Endothelial cell of umbilical vein (primary cell): ENCODE data around the gene ZDHHC7. TPM values are rescaled to one million over a fixed set of nuclear protein-coding genes. Genes with fewer than 3 reads are reported as not detected.

Source experiments
- BruUV-seq: library from RNA; stranded (reverse); fragments of 400-500 nt; replicated peaks from 2 replicates; lab custom pipeline; 2021; lab: Mats Ljungman, UMichigan
- CTCF ChIA-PET: fragments of 300-600, 350-600 bp; sonication (Branson Sonifier 250); formaldehyde crosslinking; loops from one replicate; lab custom pipeline; 2021; ENCODE audit warnings: antibody characterized with exemption, inconsistent platforms; lab: Charles Lee
- POLR2A ChIA-PET: fragments of 300-600, 350-600 bp; sonication (Branson Sonifier 250); formaldehyde crosslinking; loops from one replicate; lab custom pipeline; 2021; ENCODE audit warnings: antibody characterized with exemption, inconsistent platforms; lab: Charles Lee
- DNase-seq: peaks from one replicate; pipeline ENCODE4 v3.0.0-alpha.2; 2011; ENCODE audit warnings: low read depth, low spot score
- FAIRE-seq: peaks from 2 replicates; lab custom pipeline; 2011; peaks lifted over from hg19 to GRCh38; lab: Jason Lieb, UNC
- H2AFZ ChIP-seq: 2 replicates; pipeline ENCODE4 v1.6.0; 2012; ENCODE audit warnings: low read depth, low read length, control low read depth, inconsistent platforms
- H3K27ac ChIP-seq: 2 replicates; pipeline ENCODE4 v1.5.1; 2011; ENCODE audit warnings: low read depth, mild to moderate bottlenecking, control low read depth, low read length, moderate library complexity; ENCODE audit not compliant: insufficient read depth
- H3K27me3 ChIP-seq, 2 experiments: 2 replicates each; pipeline versions ENCODE4 v1.6.0 to v1.6.1; 2011; ENCODE audit warnings: low read length in 2 of 2, mixed read lengths in 1 of 2; ENCODE audit not compliant: control insufficient read depth in 2 of 2, insufficient read depth in 2 of 2
- H3K36me3 ChIP-seq, 2 experiments: 2 replicates in 1 of 2; 3 replicates in 1 of 2; pipeline ENCODE4 v1.5.1; 2011; ENCODE audit warnings: low read length in 2 of 2, mild to moderate bottlenecking in 1 of 2, moderate library complexity in 1 of 2; ENCODE audit not compliant: control insufficient read depth in 2 of 2, insufficient read depth in 2 of 2; ENCODE audit errors: extremely low read depth in 1 of 2
- H3K4me1 ChIP-seq: 3 replicates; pipeline ENCODE4 v1.5.1; 2011; ENCODE audit warnings: mild to moderate bottlenecking, low read length; ENCODE audit not compliant: control insufficient read depth, insufficient read depth; ENCODE audit errors: extremely low read depth
- H3K4me2 ChIP-seq: 2 replicates; pipeline ENCODE4 v1.6.1; 2011; ENCODE audit warnings: low read length, control low read depth, mixed read lengths; ENCODE audit not compliant: insufficient read depth
- H3K4me3 ChIP-seq, 3 experiments: fragments of 200-600 bp in 1 of 3; sonication (generic), shearing (Covaris generic) in 1 of 3; replicated peaks in 1 of 3; 2 replicates each; pipeline ENCODE4 v1.5.1; 2011 to 2016; ENCODE audit warnings: control low read depth in 3 of 3, low read length in 3 of 3, mild to moderate bottlenecking in 2 of 3, inconsistent platforms in 1 of 3, low read depth in 1 of 3, moderate library complexity in 1 of 3; ENCODE audit not compliant: insufficient read depth in 1 of 3
- H3K79me2 ChIP-seq: 2 replicates; pipeline ENCODE4 v1.6.0; 2012; ENCODE audit warnings: low read length, inconsistent platforms; ENCODE audit not compliant: control insufficient read depth, insufficient read depth
- H3K9ac ChIP-seq: replicated peaks from 2 replicates; pipeline ENCODE3; 2011; ENCODE audit warnings: low read length, control low read depth; ENCODE audit not compliant: insufficient read depth; ENCODE audit errors: extremely low read depth
- H3K9me1 ChIP-seq: replicated peaks from 3 replicates; pipeline ENCODE4 v1.6.0; 2011; ENCODE audit warnings: mild to moderate bottlenecking, low read length; ENCODE audit not compliant: control insufficient read depth, insufficient read depth; ENCODE audit errors: extremely low read depth
- H3K9me3 ChIP-seq: replicated peaks from 2 replicates; pipeline ENCODE4 v1.5.1; 2012; ENCODE audit warnings: low read length, inconsistent platforms; ENCODE audit not compliant: control insufficient read depth, insufficient read depth
- H4K20me1 ChIP-seq: replicated peaks from 2 replicates; pipeline ENCODE3; 2011; ENCODE audit warnings: mild to moderate bottlenecking, low read length; ENCODE audit not compliant: control insufficient read depth, insufficient read depth; ENCODE audit errors: extremely low read depth
- EZH2 ChIP-seq: IDR thresholded peaks from 2 replicates; pipeline ENCODE4 v1.6.1; 2012; ENCODE audit warnings: borderline replicate concordance, low read depth, mild to moderate bottlenecking, moderate library complexity, low read length, inconsistent platforms; ENCODE audit not compliant: severe bottlenecking
- FOS ChIP-seq: IDR thresholded peaks from 2 replicates; pipeline ENCODE4 v1.6.1; 2011; ENCODE audit warnings: mild to moderate bottlenecking, low read length, moderate library complexity, borderline replicate concordance; ENCODE audit not compliant: insufficient read depth
- GATA2 ChIP-seq: IDR thresholded peaks from 2 replicates; pipeline ENCODE4 v1.7.0; 2011; ENCODE audit warnings: low read depth, mild to moderate bottlenecking, moderate library complexity, mixed read lengths, low read length; ENCODE audit not compliant: insufficient read length, insufficient read depth
- JUN ChIP-seq: IDR thresholded peaks from 2 replicates; pipeline ENCODE4 v1.6.1; 2011; ENCODE audit warnings: borderline replicate concordance, low read depth; ENCODE audit not compliant: insufficient read length, insufficient read depth
- MYC ChIP-seq: IDR thresholded peaks from one replicate; pipeline ENCODE4 v1.6.1; 2011; ENCODE audit warnings: mild to moderate bottlenecking, low read depth, low read length
- POLR2A ChIP-seq: IDR thresholded peaks from 2 replicates; pipeline ENCODE4 v1.6.1; 2012; ENCODE audit warnings: low read depth, mild to moderate bottlenecking, control low read depth, low read length
- POLR2AphosphoS5 ChIP-seq: IDR thresholded peaks from 2 replicates; pipeline ENCODE4 v1.6.1; 2012; ENCODE audit warnings: low read depth, mild to moderate bottlenecking, control low read depth, low read length, moderate library complexity; ENCODE audit not compliant: insufficient read depth
- dilution Hi-C: fragments of 300-500 bp; cut with MboI; formaldehyde crosslinking; loops from one replicate; pipeline ENCODE4 v1.15.0; 2019; ENCODE audit warnings: low sequenced_read_pairs; ENCODE audit not compliant: extremely low pct_ligation_motif_present
- intact Hi-C: fragments of 100-400 bp; cut with micrococcal nuclease; formaldehyde crosslinking; loops from one replicate; pipeline ENCODE4 v1.10.0; 2022
- polyA plus RNA-seq, 4 experiments: library from polyadenylated mRNA; depleted of rRNA in 3 of 4; stranded (reverse) in 3 of 4; unstranded in 1 of 4; fragments of >200 nt; gene quantifications; 2 replicates each; pipeline versions ENCODE4 v1.2.1 to v1.2.3, GENCODE V29; 2011 to 2012; ENCODE audit warnings: missing spikeins in 1 of 4
- total RNA-seq: library from RNA; stranded (reverse); gene quantifications from 2 replicates; pipeline ENCODE4 v1.2.3, GENCODE V29; 2021
- TF ChIP-seq, protein P1 (sequence below), 2 donors: IDR thresholded peaks; 1 replicate in 1 of 2; 2 replicates in 1 of 2; pipeline ENCODE4 v1.5.1; 2011; ENCODE audit warnings: low read length in 2 of 2, mild to moderate bottlenecking in 2 of 2, moderate library complexity in 2 of 2, control low read depth in 1 of 2, inconsistent platforms in 1 of 2, low read depth in 1 of 2; ENCODE audit not compliant: insufficient read depth in 1 of 2; ENCODE audit errors: extremely low read depth in 1 of 2
- TF ChIP-seq, protein P2 (sequence below): IDR thresholded peaks from 2 replicates; pipeline ENCODE4 v1.6.1; 2011; ENCODE audit not compliant: insufficient read depth, insufficient read length

ZDHHC7 gene
- total and polyA plus RNA-seq, 2 donors (not counting 3 experiments of a cell fraction or from before 2014, with no cell fraction given) = 44.1 to 46.2 TPM

DNA sequence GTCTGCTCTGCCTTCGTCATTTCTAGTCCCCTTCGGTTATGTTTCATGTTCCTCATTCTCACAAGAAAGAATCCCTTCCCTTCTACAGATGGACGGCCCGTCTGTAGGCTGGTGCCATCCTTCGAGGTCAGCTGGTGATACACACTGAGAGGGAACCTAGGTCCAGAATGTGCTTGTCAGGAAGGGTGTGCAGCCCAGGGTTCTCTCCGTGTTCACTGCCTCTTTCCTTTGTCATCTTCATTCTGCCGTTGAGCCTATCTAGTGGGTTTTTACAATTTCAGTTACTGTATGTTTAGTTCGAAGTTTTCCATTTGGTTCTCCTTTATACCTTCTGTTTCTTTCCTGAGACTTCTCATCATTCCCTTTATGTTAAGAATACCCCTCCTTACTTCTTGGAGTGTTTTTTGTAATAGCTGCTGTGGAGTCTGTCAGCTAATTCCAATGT lies 35.2 kb upstream of the ZDHHC7 start:
- CTCF ChIA-PET = interaction anchor here (0.7 to 2.6 kb wide), 5 partner anchors 9 to 75 kb away, joined by 3 to 15 read pairs (median 4); no protein-coding TSS in a partner anchor
- H3K9me1 ChIP-seq = no peaks in the 10 kb centered on the region
- no TSS peak for BruUV-seq

More for the DNA sequence above, 35.2 kb upstream of the ZDHHC7 start:
- FAIRE-seq = no peak
- H2AFZ ChIP-seq = no peak overlapping the region
- H3K27me3 ChIP-seq = no peaks in the 10 kb centered on the region
- no peak for DNase-seq
- H3K9ac ChIP-seq = no peak overlapping the region
- POLR2A ChIA-PET = no interaction called here
- H3K9me3 ChIP-seq = no peaks in the 10 kb centered on the region
- H3K36me3 ChIP-seq = no peaks in the 10 kb centered on the region
- H3K4me3 ChIP-seq = no peak overlapping the region
- dilution Hi-C loops (no loop called here), intact Hi-C loops (no loop called here)
- no peaks in the 10 kb centered on the region for H3K79me2 ChIP-seq
- H4K20me1 ChIP-seq = no peaks in the 10 kb centered on the region
- H3K27ac ChIP-seq = no peak overlapping the region
- H3K4me1 ChIP-seq = no peaks in the 10 kb centered on the region
- TF ChIP-seq POLR2AphosphoS5 = no peak
- no peak for TF ChIP-seq FOS
- no peak for TF ChIP-seq POLR2A
- no peak for TF ChIP-seq JUN
- TF ChIP-seq, protein P1, sequence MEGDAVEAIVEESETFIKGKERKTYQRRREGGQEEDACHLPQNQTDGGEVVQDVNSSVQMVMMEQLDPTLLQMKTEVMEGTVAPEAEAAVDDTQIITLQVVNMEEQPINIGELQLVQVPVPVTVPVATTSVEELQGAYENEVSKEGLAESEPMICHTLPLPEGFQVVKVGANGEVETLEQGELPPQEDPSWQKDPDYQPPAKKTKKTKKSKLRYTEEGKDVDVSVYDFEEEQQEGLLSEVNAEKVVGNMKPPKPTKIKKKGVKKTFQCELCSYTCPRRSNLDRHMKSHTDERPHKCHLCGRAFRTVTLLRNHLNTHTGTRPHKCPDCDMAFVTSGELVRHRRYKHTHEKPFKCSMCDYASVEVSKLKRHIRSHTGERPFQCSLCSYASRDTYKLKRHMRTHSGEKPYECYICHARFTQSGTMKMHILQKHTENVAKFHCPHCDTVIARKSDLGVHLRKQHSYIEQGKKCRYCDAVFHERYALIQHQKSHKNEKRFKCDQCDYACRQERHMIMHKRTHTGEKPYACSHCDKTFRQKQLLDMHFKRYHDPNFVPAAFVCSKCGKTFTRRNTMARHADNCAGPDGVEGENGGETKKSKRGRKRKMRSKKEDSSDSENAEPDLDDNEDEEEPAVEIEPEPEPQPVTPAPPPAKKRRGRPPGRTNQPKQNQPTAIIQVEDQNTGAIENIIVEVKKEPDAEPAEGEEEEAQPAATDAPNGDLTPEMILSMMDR (IDR thresholded peaks at IDR 0.05; ENCODE audit: extremely low read depth in 1 of 2, insufficient read depth in 1 of 2, low read depth in 1 of 2, low read length in 2 of 2) = no peak
- TF ChIP-seq, protein P2, sequence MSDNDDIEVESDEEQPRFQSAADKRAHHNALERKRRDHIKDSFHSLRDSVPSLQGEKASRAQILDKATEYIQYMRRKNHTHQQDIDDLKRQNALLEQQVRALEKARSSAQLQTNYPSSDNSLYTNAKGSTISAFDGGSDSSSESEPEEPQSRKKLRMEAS = no peak
- no peak for TF ChIP-seq EZH2
- TF ChIP-seq MYC = no peak
- no peak for TF ChIP-seq GATA2
- no peak overlapping the region for H3K4me2 ChIP-seq
